ENCODE results near the gene SLC9A6.

GRCh38 chrX:135988245-135988644 lies 3.0 kb downstream of the SLC9A6 start:
- no peak for TF ChIP-seq POLR2AphosphoS5 (IDR thresholded peaks at IDR 0.05; ENCODE audit: borderline replicate concordance, low read depth, low read length)
- no peak for TF ChIP-seq EZH2 (IDR thresholded peaks at IDR 0.05)
- TF ChIP-seq FOXP2 (optimal IDR thresholded peaks at IDR 0.05; ENCODE audit: control extremely low read depth, extremely low read length, insufficient read depth), result no peak

Data from SK-N-MC (cell line).